Skeletal muscle tissue (tissue), 4 donors: Measurements from ENCODE around the gene ILRUN. TPM values are rescaled to one million over a fixed set of nuclear protein-coding genes. Genes with fewer than 3 reads are reported as not detected.
A peak's percentile ranks its signal among the peaks of the same experiment; 100 is the strongest.
"Not testable (repeated sequence)": the region's sequence is repeated elsewhere in the genome, so short reads cannot be mapped to it uniquely, and the experiment has no call there.

ENCODE experiments used
- H3K27ac ChIP-seq: one replicate; pipeline ENCODE4 v1.7.0; 2013; ENCODE audit warnings: mild to moderate bottlenecking, low read depth, low read length, inconsistent platforms
- H3K27me3 ChIP-seq, 3 donors: one replicate each; pipeline ENCODE4 v1.7.0; 2013; ENCODE audit warnings: low read length in 3 of 3; ENCODE audit not compliant: control insufficient read depth in 3 of 3, insufficient read depth in 3 of 3
- H3K36me3 ChIP-seq, 3 donors: one replicate each; pipeline ENCODE4 v1.7.0; 2013; ENCODE audit warnings: low read length in 3 of 3; ENCODE audit not compliant: control insufficient read depth in 3 of 3, insufficient read depth in 3 of 3
- H3K4me1 ChIP-seq, 3 donors: one replicate each; pipeline ENCODE4 v1.7.0; 2013; ENCODE audit warnings: low read length in 3 of 3, mild to moderate bottlenecking in 3 of 3; ENCODE audit not compliant: control insufficient read depth in 3 of 3, insufficient read depth in 3 of 3
- H3K4me3 ChIP-seq, 3 donors: one replicate each; pipeline ENCODE4 v1.7.0; 2013; ENCODE audit warnings: low read length in 3 of 3
- H3K9ac ChIP-seq, 3 donors: one replicate each; pipeline ENCODE4 v1.7.0; 2013; ENCODE audit warnings: low read length in 3 of 3, mild to moderate bottlenecking in 3 of 3, moderate library complexity in 2 of 3, low read depth in 1 of 3
- H3K9me3 ChIP-seq, 3 donors: one replicate each; pipeline ENCODE4 v1.7.0; 2013; ENCODE audit warnings: low read length in 3 of 3; ENCODE audit not compliant: control insufficient read depth in 3 of 3
- total RNA-seq: library from RNA; depleted of rRNA; stranded (reverse); fragments of >200 nt; gene quantifications from one replicate; pipeline ENCODE4 v1.2.3, GENCODE V29; 2014
- donor health status: Osteomylitis.

The ILRUN gene
- total RNA-seq, 1 donor from 2014 or later = 64.7 TPM

GRCh38 chr6:34680313-34680712 lies 16.3 kb downstream of the ILRUN start:
- H3K27me3 ChIP-seq, H3K4me3 ChIP-seq, H3K36me3 ChIP-seq, H3K27ac ChIP-seq, H3K9ac ChIP-seq, H3K9me3 ChIP-seq: not testable (repeated sequence)
- H3K4me1 ChIP-seq = peaks cover 4 to 11% (median 8%) of the 10 kb centered on the region in 3 donors

- Histone ChIP-seq H3K27ac (no peak overlapping the region), H3K9ac (no peak overlapping the region), H3K4me1 (peaks cover 4 to 9% (median 8%) of the 10 kb centered on the region in 3 donors), H3K36me3 (no peaks in the 10 kb centered on the region), H3K27me3 (no peaks in the 10 kb centered on the region), H3K4me3 (no peak overlapping the region), H3K9me3 (no peaks in the 10 kb centered on the region)
These were observed 16.9 kb downstream of the ILRUN start for GRCh38 chr6:34679552-34680253.

- Histone ChIP-seq H3K4me1 (peaks cover 19 to 22% (median 20%) of the 10 kb centered on the region in 3 donors), H3K36me3 (no peaks in the 10 kb centered on the region), H3K9ac (no peak overlapping the region), H3K9me3 (no peaks in the 10 kb centered on the region), H3K27me3 (no peaks in the 10 kb centered on the region), H3K27ac (no peak overlapping the region), H3K4me3 (no peak overlapping the region)
These were observed 20.4 kb downstream of the ILRUN start for GRCh38 chr6:34676140-34676539.

GRCh38 chr6:34674930-34675329 lies 21.6 kb downstream of the ILRUN start:
- H3K36me3 ChIP-seq, H3K9ac ChIP-seq, H3K27ac ChIP-seq, H3K27me3 ChIP-seq, H3K9me3 ChIP-seq, H3K4me3 ChIP-seq: not testable (repeated sequence)
- H3K4me1 ChIP-seq = peaks cover 18 to 24% (median 20%) of the 10 kb centered on the region in 3 donors

- H3K27ac ChIP-seq = no peak overlapping the region
- no peak overlapping the region for H3K9ac ChIP-seq
- peaks cover 14 to 18% (median 16%) of the 10 kb centered on the region in 3 donors for H3K4me1 ChIP-seq
- H3K4me3 ChIP-seq = no peak overlapping the region
- H3K36me3 ChIP-seq = no peaks in the 10 kb centered on the region
- H3K27me3 ChIP-seq = no peaks in the 10 kb centered on the region
- H3K9me3 ChIP-seq = no peaks in the 10 kb centered on the region
These were observed 22.3 kb downstream of the ILRUN start for GRCh38 chr6:34674268-34674639.

- Histone ChIP-seq H3K36me3 (no peaks in the 10 kb centered on the region), H3K27me3 (no peaks in the 10 kb centered on the region), H3K27ac (no peak overlapping the region), H3K4me3 (no peak overlapping the region), H3K4me1 (peaks cover 14 to 18% (median 16%) of the 10 kb centered on the region in 3 donors), H3K9ac (no peak overlapping the region), H3K9me3 (no peaks in the 10 kb centered on the region)
These were observed 23.5 kb downstream of the ILRUN start for GRCh38 chr6:34673064-34673463.

GRCh38 chr6:34672657-34673043 lies 23.9 kb downstream of the ILRUN start:
- peaks cover 14 to 18% (median 16%) of the 10 kb centered on the region in 3 donors for H3K4me1 ChIP-seq
- H3K27ac ChIP-seq = no peak overlapping the region
- H3K9me3 ChIP-seq = no peaks in the 10 kb centered on the region

GRCh38 chr6:34671801-34672656 lies 24.5 kb downstream of the ILRUN start:
- Histone ChIP-seq H3K4me1 (peaks cover 14 to 18% (median 17%) of the 10 kb centered on the region in 3 donors), H3K4me3 (no peak overlapping the region), H3K27ac (peak overlapping the region; percentile 6)

More at GRCh38 chr6:34672657-34673043, 23.9 kb downstream of the ILRUN start:
- Histone ChIP-seq H3K27me3 (no peaks in the 10 kb centered on the region), H3K36me3 (no peaks in the 10 kb centered on the region), H3K9ac (peak overlapping the region in 1 of 3 donors; percentile 54), H3K4me3 (no peak overlapping the region)

GRCh38 chr6:34671367-34671766 lies 25.2 kb downstream of the ILRUN start:
- H3K9me3 ChIP-seq = no peaks in the 10 kb centered on the region
- no peaks in the 10 kb centered on the region for H3K36me3 ChIP-seq
- H3K27me3 ChIP-seq = no peaks in the 10 kb centered on the region
- peak overlapping the region; percentile 6 for H3K27ac ChIP-seq
- no peak overlapping the region for H3K4me3 ChIP-seq
- H3K4me1 ChIP-seq = peaks cover 14 to 21% (median 18%) of the 10 kb centered on the region in 3 donors
- no peak overlapping the region for H3K9ac ChIP-seq

More at GRCh38 chr6:34671801-34672656, 24.5 kb downstream of the ILRUN start:
- no peaks in the 10 kb centered on the region for H3K36me3 ChIP-seq
- no peaks in the 10 kb centered on the region for H3K27me3 ChIP-seq
- H3K9ac ChIP-seq = no peak overlapping the region
- no peaks in the 10 kb centered on the region for H3K9me3 ChIP-seq

- not testable (repeated sequence) for H3K27me3 ChIP-seq, H3K4me3 ChIP-seq, H3K9ac ChIP-seq, H3K36me3 ChIP-seq, H3K27ac ChIP-seq, H3K9me3 ChIP-seq
- peaks cover 15 to 35% (median 21%) of the 10 kb centered on the region in 3 donors for H3K4me1 ChIP-seq
These were observed 27.8 kb downstream of the ILRUN start for GRCh38 chr6:34668799-34669198.
